Naive thymus-derived CD4-positive, alpha-beta T cell (primary cell): ENCODE measurements around the gene PTGFRN. TPM values are rescaled to one million over a fixed set of nuclear protein-coding genes. Genes with fewer than 3 reads are reported as not detected.
"Not testable (repeated sequence)": the region's sequence is repeated elsewhere in the genome, so short reads cannot be mapped to it uniquely, and the experiment has no call there.

ENCODE experiments used
- ATAC-seq: fragments of 150-1000 bp; cut with Tn5 transposase; 2 replicates; pipeline ENCODE4 v1.10.0; 2021; ENCODE audit warnings: mild to moderate bottlenecking, moderate library complexity
- CTCF ChIA-PET: fragments of 350-600 bp; sonication (Branson Sonifier 250); formaldehyde crosslinking; loops from one replicate; lab custom pipeline; 2021; ENCODE audit warnings: antibody characterized with exemption; lab: Charles Lee
- POLR2A ChIA-PET: fragments of 350-600 bp; sonication (Branson Sonifier 250); formaldehyde crosslinking; loops from one replicate; lab custom pipeline; 2021; ENCODE audit warnings: antibody characterized with exemption, inconsistent platforms; lab: Charles Lee
- DNase-seq, 9 donors: peaks; one replicate each; pipeline versions ENCODE4 v3.0.0 to v3.0.0-alpha.2; 2020 to 2022; ENCODE audit warnings: mixed read lengths in 1 of 9
- H3K27ac ChIP-seq: one replicate; pipeline ENCODE4 v1.7.0; 2013; ENCODE audit warnings: mild to moderate bottlenecking, low read depth, low read length, moderate library complexity
- H3K27me3 ChIP-seq, 2 donors: one replicate each; pipeline ENCODE4 v1.7.0; 2013; ENCODE audit warnings: low read length in 2 of 2, mild to moderate bottlenecking in 2 of 2, moderate library complexity in 2 of 2; ENCODE audit not compliant: control insufficient read depth in 2 of 2, insufficient read depth in 2 of 2
- H3K36me3 ChIP-seq, 3 experiments: 1 replicate in 2 of 3; 2 replicates in 1 of 3; pipeline ENCODE4 v1.7.0; 2013; ENCODE audit warnings: low read length in 3 of 3, mild to moderate bottlenecking in 3 of 3, moderate library complexity in 1 of 3; ENCODE audit not compliant: insufficient read depth in 3 of 3, control insufficient read depth in 2 of 3
- H3K4me1 ChIP-seq, 2 donors: one replicate each; pipeline ENCODE4 v1.7.0; 2013; ENCODE audit warnings: low read length in 2 of 2, mild to moderate bottlenecking in 2 of 2, moderate library complexity in 1 of 2; ENCODE audit not compliant: control insufficient read depth in 2 of 2, insufficient read depth in 2 of 2
- H3K4me3 ChIP-seq: 2 replicates; pipeline ENCODE4 v1.7.0; 2013; ENCODE audit warnings: mild to moderate bottlenecking, low read length
- H3K9me3 ChIP-seq, 3 experiments: 1 replicate in 2 of 3; 2 replicates in 1 of 3; pipeline ENCODE4 v1.7.0; 2013; ENCODE audit warnings: low read length in 3 of 3; ENCODE audit not compliant: control insufficient read depth in 2 of 3
- H3K27ac Mint-ChIP-seq, 9 donors: one replicate each; pipeline ENCODE4 v1.8.0; 2020 to 2022; ENCODE audit warnings: mixed read lengths in 9 of 9, mild to moderate bottlenecking in 8 of 9, moderate library complexity in 5 of 9, inconsistent platforms in 2 of 9
- H3K27me3 Mint-ChIP-seq, 5 donors: one replicate each; pipeline ENCODE4 v1.8.0; 2021 to 2022; ENCODE audit warnings: mixed read lengths in 5 of 5, mild to moderate bottlenecking in 1 of 5
- H3K36me3 Mint-ChIP-seq, 5 donors: one replicate each; pipeline ENCODE4 v1.8.0; 2020 to 2022; ENCODE audit warnings: mixed read lengths in 5 of 5, mild to moderate bottlenecking in 3 of 5, inconsistent platforms in 1 of 5
- H3K4me1 Mint-ChIP-seq, 7 donors: one replicate each; pipeline ENCODE4 v1.8.0; 2020 to 2022; ENCODE audit warnings: mixed read lengths in 7 of 7, mild to moderate bottlenecking in 3 of 7, inconsistent platforms in 1 of 7
- H3K4me3 Mint-ChIP-seq, 10 donors: one replicate each; pipeline ENCODE4 v1.8.0; 2020 to 2022; ENCODE audit warnings: mild to moderate bottlenecking in 10 of 10, mixed read lengths in 10 of 10, moderate library complexity in 6 of 10, inconsistent platforms in 2 of 10
- H3K9me3 Mint-ChIP-seq, 11 donors: one replicate each; pipeline ENCODE4 v1.8.0; 2020 to 2022; ENCODE audit warnings: mixed read lengths in 11 of 11, mild to moderate bottlenecking in 4 of 11, inconsistent platforms in 1 of 11, moderate library complexity in 1 of 11
- intact Hi-C, 2 donors: fragments of 100-400 bp; cut with micrococcal nuclease; formaldehyde crosslinking; loops; one replicate each; pipeline ENCODE4 v1.15.1; 2023
- polyA plus RNA-seq, 2 donors: library from polyadenylated mRNA; unstranded; fragments of 300-500 nt; fragmentation: Illumina TruSeq; gene quantifications; one replicate each; pipeline ENCODE4 v1.2.3, GENCODE V29; 2021
- total RNA-seq, 6 experiments: library from RNA in 5 of 6; stranded (reverse) in 5 of 6; gene quantifications; 1 replicate in 5 of 6; 2 replicates in 1 of 6; pipeline ENCODE4 v1.2.3 and lab custom pipeline; 2021 to 2026

The PTGFRN gene
- total and polyA plus RNA-seq, 7 experiments from 2014 or later, result 0.22 to 5.6 (median 1.2) TPM

DNA sequence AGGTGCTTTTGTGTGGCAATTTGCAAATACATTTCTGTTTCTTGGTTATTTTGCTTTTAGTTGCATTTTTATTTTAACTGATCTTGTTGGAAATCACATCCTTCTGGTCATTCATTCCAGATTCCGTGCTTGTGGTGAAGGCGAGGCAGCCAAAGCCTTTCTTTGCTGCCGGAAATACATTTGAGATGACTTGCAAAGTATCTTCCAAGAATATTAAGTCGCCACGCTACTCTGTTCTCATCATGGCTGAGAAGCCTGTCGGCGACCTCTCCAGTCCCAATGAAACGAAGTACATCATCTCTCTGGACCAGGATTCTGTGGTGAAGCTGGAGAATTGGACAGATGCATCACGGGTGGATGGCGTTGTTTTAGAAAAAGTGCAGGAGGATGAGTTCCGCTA, 57.1 kb downstream of the PTGFRN start:
- H3K27ac ChIP-seq, result no peak overlapping the region
- ATAC-seq (no peak), DNase-seq (no peak)
- Mint-ChIP-seq H3K36me3 (peaks cover 0 to 12% (median 6%) of the 10 kb centered on the region in 5 donors), H3K9me3 (peaks cover 0 to 5% (median 0%) of the 10 kb centered on the region in 11 donors), H3K4me1 (peaks cover 0 to 2% (median 0%) of the 10 kb centered on the region in 7 donors), H3K27ac (no peak overlapping the region), H3K4me3 (no peak overlapping the region), H3K27me3 (no peaks in the 10 kb centered on the region)
- H3K4me3 ChIP-seq, result no peak overlapping the region
- ChIA-PET CTCF (no interaction called here), POLR2A (interaction anchor here (1.0 kb wide), 1 partner anchor 19 kb away, joined by 3 read pairs; no protein-coding TSS in a partner anchor)
- peaks cover 10 to 13% of the 10 kb centered on the region in 2 donors for H3K4me1 ChIP-seq
- H3K27me3 ChIP-seq, result no peaks in the 10 kb centered on the region
- intact Hi-C loops, result no loop called here
- H3K36me3 ChIP-seq, result no peaks in the 10 kb centered on the region
- no peaks in the 10 kb centered on the region for H3K9me3 ChIP-seq

DNA sequence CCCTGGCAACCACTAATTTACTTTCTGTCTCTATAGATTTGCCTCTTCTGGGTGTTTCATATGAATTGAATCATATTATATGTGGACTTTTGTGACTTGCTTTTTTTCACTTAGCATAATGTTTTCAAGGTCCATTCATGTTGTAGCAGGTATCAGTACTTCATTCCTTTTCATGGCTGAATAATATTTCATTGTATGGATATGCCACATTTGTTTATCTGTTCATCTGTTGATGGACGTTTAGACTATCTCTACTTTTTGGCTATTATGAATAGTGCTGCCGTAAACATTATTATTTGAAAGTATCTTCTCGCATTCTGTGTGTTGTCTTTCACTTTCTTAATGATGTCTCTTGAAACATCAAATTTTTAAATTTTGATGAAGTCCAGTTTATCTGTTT, 59.0 kb downstream of the PTGFRN start:
- Mint-ChIP-seq H3K27ac (no peak overlapping the region), H3K36me3 (peaks cover 0 to 12% (median 6%) of the 10 kb centered on the region in 5 donors), H3K9me3 (peaks cover 0 to 5% (median 0%) of the 10 kb centered on the region in 11 donors), H3K27me3 (peaks cover 0 to under 1% (median 0%) of the 10 kb centered on the region in 5 donors), H3K4me3 (no peak overlapping the region), H3K4me1 (peaks cover 0 to 2% (median 0%) of the 10 kb centered on the region in 7 donors)
- Histone ChIP-seq H3K9me3 (no peaks in the 10 kb centered on the region), H3K36me3 (no peaks in the 10 kb centered on the region), H3K4me3 (no peak overlapping the region), H3K27ac (no peak overlapping the region), H3K4me1 (no peaks in the 10 kb centered on the region), H3K27me3 (peaks cover 0 to 1% of the 10 kb centered on the region in 2 donors)
- ATAC-seq (no peak), DNase-seq (no peak)
- POLR2A ChIA-PET, result interaction anchor here (1.6 kb wide), 1 partner anchor 18 kb away, joined by 5 read pairs; no protein-coding TSS in a partner anchor
- intact Hi-C loops, result no loop called here
- CTCF ChIA-PET, result no interaction called here

DNA sequence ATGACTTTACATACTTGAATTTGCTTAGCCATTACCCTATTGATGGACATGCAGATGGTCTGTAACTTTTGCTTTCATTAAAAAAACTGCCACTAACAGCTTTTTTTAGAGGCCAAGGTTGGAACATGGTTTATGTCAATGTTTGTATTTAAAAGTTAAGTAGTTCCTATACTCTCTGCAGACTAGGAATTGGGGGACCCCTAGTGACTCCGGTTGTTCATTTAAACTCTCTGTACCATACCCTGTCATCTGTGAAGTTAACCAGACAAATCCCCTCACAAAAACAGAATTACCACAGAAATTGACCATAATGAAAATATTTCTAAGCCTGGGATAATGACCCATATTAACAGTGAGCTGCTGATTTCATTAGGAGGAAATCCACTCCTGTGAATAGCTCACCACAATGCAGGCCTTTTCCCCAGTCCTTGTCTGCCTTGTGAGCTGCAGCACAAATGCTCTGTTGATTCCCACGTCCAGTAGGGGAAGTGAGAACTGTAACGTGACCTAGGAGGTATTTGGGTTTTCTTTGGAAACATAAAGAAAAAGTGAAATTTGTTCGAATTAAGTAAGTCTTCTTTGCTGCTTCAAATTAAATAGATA, 61.6 kb downstream of the PTGFRN start:
- ChIA-PET POLR2A (no interaction called here), CTCF (interaction anchor here (1.0 kb wide), 1 partner anchor 15 kb away, joined by 6 read pairs; no protein-coding TSS in a partner anchor)
- no peaks in the 10 kb centered on the region for H3K36me3 ChIP-seq
- H3K36me3 Mint-ChIP-seq, result peaks cover 0 to 21% (median 14%) of the 10 kb centered on the region in 5 donors
- H3K4me3 Mint-ChIP-seq, result no peak overlapping the region
- H3K27ac ChIP-seq, result no peak overlapping the region
- H3K27me3 Mint-ChIP-seq, result peaks cover 0 to 6% (median 0%) of the 10 kb centered on the region in 5 donors
- H3K27ac Mint-ChIP-seq, result no peak overlapping the region
- no peaks in the 10 kb centered on the region for H3K9me3 ChIP-seq
- peaks cover 0 to 3% of the 10 kb centered on the region in 2 donors for H3K27me3 ChIP-seq
- H3K4me1 Mint-ChIP-seq, result peaks cover 0 to 2% (median 0%) of the 10 kb centered on the region in 7 donors
- ATAC-seq (no peak), DNase-seq (no peak)
- H3K4me1 ChIP-seq, result no peaks in the 10 kb centered on the region
- no peak overlapping the region for H3K4me3 ChIP-seq
- intact Hi-C loops, result no loop called here
- H3K9me3 Mint-ChIP-seq, result peaks cover 0 to 9% (median 0%) of the 10 kb centered on the region in 11 donors

DNA sequence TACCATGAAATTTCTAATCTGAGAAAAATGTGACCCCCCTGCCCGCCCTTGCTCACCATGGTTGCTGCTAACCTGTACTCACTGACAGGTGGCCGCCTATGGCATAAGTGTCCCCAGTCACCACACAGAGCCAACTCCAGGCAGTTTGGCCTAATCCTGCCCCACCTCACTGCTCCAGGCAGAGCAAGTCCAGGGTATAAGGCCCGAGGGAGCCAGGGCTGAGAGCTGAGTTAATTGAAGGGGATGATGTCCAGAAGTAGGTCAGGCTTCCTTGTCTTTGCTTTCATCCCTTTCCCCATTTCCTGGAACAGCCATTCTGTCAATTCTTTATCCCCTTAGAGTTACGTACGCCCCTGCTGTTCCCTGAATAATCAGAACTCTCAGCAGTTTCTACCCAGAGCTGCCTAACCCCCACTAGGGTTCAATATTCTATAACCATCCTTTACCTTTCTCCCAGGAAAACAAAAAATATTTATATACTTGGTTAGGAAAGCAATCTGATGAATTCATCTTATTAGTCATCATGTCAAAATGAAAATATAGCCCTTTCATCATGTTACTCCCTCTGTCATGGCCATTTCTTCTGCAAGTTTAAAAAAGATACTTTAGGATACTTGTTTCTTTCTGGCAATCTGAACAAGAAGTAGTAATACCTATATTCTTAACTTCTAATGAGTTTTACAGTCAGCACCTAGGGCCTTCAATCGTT, 62.4 kb downstream of the PTGFRN start:
- no peak for ATAC-seq
- Mint-ChIP-seq H3K36me3 (peaks cover 0 to 20% (median 9%) of the 10 kb centered on the region in 5 donors), H3K27ac (no peak overlapping the region), H3K27me3 (peaks cover 0 to 6% (median 0%) of the 10 kb centered on the region in 5 donors), H3K4me1 (peaks cover 0 to 2% (median 0%) of the 10 kb centered on the region in 7 donors), H3K4me3 (no peak overlapping the region), H3K9me3 (peaks cover 0 to 9% (median 0%) of the 10 kb centered on the region in 11 donors)
- Histone ChIP-seq H3K27ac (no peak overlapping the region), H3K27me3 (peaks cover 0 to 3% of the 10 kb centered on the region in 2 donors), H3K36me3 (no peaks in the 10 kb centered on the region), H3K4me1 (no peaks in the 10 kb centered on the region), H3K9me3 (no peaks in the 10 kb centered on the region), H3K4me3 (no peak overlapping the region)
- no peak for DNase-seq
- POLR2A ChIA-PET, result interaction anchor here (0.7 kb wide), 1 partner anchor 14 kb away, joined by 3 read pairs; no protein-coding TSS in a partner anchor
- CTCF ChIA-PET, result interaction anchor here (1.0 kb wide), 1 partner anchor 14 kb away, joined by 6 read pairs; no protein-coding TSS in a partner anchor
- intact Hi-C loops, result no loop called here

DNA sequence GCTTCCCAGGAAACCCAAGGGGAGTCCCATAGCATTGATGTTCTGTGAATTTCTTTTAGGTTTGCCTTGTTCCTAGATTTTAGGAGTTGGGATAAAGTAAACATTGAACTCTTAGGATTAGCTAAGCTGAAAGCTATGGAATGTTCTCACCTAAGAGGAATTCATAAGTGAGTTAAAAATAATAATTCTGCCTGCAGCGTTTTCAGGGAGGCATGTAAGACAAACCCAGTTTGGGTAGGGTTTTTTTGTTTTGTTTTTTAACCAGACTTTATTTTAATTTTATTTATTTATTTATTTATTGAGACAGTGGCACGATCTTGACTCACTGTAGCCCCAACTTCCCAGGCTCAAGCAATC, 62.9 kb downstream of the PTGFRN start:
- Histone ChIP-seq H3K36me3 (no peaks in the 10 kb centered on the region), H3K4me3 (no peak overlapping the region), H3K9me3 (no peaks in the 10 kb centered on the region), H3K27ac (no peak overlapping the region), H3K4me1 (no peaks in the 10 kb centered on the region), H3K27me3 (peaks cover 0 to 3% of the 10 kb centered on the region in 2 donors)
- ATAC-seq (no peak), DNase-seq (no peak)
- CTCF ChIA-PET, result no interaction called here
- peaks cover 0 to 23% (median 9%) of the 10 kb centered on the region in 5 donors for H3K36me3 Mint-ChIP-seq
- no peak overlapping the region for H3K4me3 Mint-ChIP-seq
- intact Hi-C loops, result no loop called here
- peaks cover 0 to 2% (median 0%) of the 10 kb centered on the region in 7 donors for H3K4me1 Mint-ChIP-seq
- POLR2A ChIA-PET, result interaction anchor here (0.7 kb wide), 1 partner anchor 13 kb away, joined by 3 read pairs; no protein-coding TSS in a partner anchor
- H3K27ac Mint-ChIP-seq, result peak overlapping the region in 1 of 9 donors; percentile 46
- peaks cover 0 to 9% (median 1%) of the 10 kb centered on the region in 11 donors for H3K9me3 Mint-ChIP-seq
- peaks cover 0 to 6% (median 0%) of the 10 kb centered on the region in 5 donors for H3K27me3 Mint-ChIP-seq

DNA sequence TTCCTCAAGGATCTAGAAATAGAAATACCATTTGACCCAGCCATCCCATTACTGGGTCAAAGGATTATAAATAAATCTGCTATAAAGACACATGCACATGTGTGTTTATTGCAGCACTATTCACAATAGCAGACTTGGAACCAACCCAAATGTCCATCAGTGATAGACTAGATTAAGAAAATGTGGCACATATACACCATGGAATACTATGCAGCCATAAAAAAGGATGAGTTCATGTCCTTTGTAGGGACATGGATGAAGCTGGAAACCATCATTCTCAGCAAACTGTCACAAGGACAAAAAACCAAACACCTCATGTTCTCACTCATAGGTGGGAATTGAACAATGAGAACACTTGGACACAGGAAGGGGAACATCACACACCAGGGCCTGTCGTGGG, 70.6 kb downstream of the PTGFRN start:
- H3K4me3 ChIP-seq, H3K27ac ChIP-seq, ATAC-seq, DNase-seq, H3K27me3 ChIP-seq, H3K36me3 ChIP-seq, H3K4me1 ChIP-seq, H3K27me3 Mint-ChIP-seq, H3K4me3 Mint-ChIP-seq, POLR2A ChIA-PET, H3K27ac Mint-ChIP-seq, H3K9me3 ChIP-seq, CTCF ChIA-PET: not testable (repeated sequence)
- Mint-ChIP-seq H3K36me3 (peaks cover 0 to 12% (median 6%) of the 10 kb centered on the region in 5 donors), H3K9me3 (peaks cover 0 to 13% (median 0%) of the 10 kb centered on the region in 11 donors), H3K4me1 (peaks cover 4 to 24% (median 17%) of the 10 kb centered on the region in 7 donors)
- intact Hi-C loops, result loop anchor here in 1 of 2 donors (10.0 kb wide), 1 partner anchor 144 kb away; the partner anchor contains the start of gene TRIM45
